ENCODE data around the gene RANBP10.

- TF ChIP-seq CTCF (conservative IDR thresholded peaks at IDR 0.05; ENCODE audit: low read length): no peak
- no peak for TF ChIP-seq EZH2phosphoT487 (IDR thresholded peaks at IDR 0.05; ENCODE audit: borderline replicate concordance, low read depth, low read length)
Observed at GRCh38 chr16:67703626-67704025, 102.7 kb downstream of the RANBP10 start.
